ENCODE results near the gene DYRK2.
A peak's percentile ranks its signal among the peaks of the same experiment; 100 is the strongest.

The DYRK2 gene

DNA sequence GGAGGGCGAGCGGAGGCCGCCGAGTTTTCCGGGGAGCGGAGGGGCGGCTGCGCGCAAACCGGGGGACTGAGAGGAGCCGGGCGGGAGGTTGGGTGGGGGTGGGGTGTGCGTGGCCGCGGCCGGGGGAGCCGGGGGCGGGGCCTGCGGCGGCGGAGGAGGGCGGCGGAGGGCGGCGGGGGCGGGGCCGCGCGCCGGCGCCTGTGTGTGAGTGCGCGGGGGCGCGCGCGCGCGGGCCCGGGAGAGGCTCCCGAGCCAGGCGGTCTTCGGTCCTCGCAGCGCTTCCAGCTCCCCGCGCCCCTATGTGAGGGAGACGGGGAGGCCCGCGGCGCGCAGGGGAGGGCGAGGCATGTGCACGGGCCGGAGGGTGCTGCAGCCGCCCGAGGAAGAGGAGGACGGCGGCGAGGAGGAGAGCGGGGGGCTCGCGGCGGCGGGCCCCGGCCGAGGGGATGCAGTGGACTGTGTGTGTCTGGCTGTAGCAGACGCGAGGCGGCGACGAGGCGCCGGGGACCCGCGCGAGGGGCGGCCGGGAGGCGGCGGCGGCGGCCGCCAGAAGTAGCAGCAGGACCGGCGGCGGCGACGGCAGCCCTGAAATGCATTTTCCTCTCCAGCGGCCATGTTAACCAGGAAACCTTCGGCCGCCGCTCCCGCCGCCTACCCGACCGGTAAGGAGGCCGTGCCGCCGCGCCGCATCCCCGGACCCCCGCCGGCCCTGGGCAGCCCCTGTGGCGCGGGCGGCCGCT lies at the start of gene DYRK2:
Gene DYRK2, plus strand, starts transcription at position 225 of the 740 bp plus-strand sequence. Its CDS starts 389 bp downstream, at position 614.
- in situ Hi-C loops (cut with MboI; ENCODE audit: low sequenced_read_pairs): no loop called here
- Histone ChIP-seq H3K27me3 (ENCODE audit: low read depth) (no peaks in the 10 kb centered on the region), H3K4me3 (peak within 1 kb of the TSS; percentile 68), H3K4me1 (peaks cover 7% of the 10 kb centered on the region), H3K36me3 (replicated peaks) (peaks cover 4% of the 10 kb centered on the region), H3K9me3 (no peaks in the 10 kb centered on the region)
- peak; percentile 64 to 83 for DNase-seq (ENCODE audit: low spot score in 2 of 2)

DNA sequence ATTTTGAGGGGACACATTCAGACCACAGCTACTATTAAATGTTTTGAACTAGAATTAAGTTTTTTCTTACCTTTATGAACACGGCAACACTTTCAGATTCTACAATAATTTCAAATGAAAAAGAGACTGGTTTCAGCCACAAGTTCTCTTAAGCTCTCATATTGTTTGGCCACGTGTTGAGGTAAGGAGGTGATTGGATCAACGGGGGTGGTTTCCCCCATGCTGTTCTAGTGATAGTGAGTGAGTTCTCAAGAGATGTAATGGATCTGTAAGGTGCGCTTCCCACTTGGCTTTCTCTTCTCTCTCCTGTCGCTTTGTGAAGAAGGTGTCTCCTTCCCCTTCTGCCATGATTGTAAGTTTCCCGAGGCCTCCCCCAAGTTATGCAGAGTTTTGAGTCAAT lies 48.9 kb upstream of the DYRK2 start:
- H3K9me3 ChIP-seq: no peaks in the 10 kb centered on the region
- H3K4me3 ChIP-seq: no peak overlapping the region
- no peaks in the 10 kb centered on the region for H3K27me3 ChIP-seq (ENCODE audit: low read depth)
- H3K4me1 ChIP-seq: no peaks in the 10 kb centered on the region
- in situ Hi-C loops (cut with MboI; ENCODE audit: low sequenced_read_pairs): no loop called here
- H3K36me3 ChIP-seq (replicated peaks): no peaks in the 10 kb centered on the region
- no peak for DNase-seq (ENCODE audit: low spot score in 2 of 2)

DNA sequence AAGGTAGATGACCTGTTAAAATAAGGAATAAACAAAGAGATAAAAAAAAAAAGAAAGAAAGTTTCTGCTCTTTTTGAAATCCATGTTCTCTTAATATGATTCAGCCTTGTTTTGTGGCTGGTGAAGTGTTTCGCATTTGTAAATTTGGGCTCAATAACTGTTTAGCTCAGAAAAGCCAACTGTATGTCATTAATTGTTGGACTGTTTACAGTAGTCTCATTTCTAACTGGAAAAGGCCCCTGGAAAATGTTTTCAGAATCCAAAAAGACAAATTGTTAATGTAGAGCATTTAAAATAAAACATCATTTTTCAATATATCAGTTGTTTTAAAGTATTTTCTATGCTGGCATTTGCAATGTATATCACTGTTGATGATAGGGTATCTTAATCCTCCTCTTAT lies 47.4 kb upstream of the DYRK2 start:
- in situ Hi-C loops (cut with MboI; ENCODE audit: low sequenced_read_pairs): no loop called here

DNA sequence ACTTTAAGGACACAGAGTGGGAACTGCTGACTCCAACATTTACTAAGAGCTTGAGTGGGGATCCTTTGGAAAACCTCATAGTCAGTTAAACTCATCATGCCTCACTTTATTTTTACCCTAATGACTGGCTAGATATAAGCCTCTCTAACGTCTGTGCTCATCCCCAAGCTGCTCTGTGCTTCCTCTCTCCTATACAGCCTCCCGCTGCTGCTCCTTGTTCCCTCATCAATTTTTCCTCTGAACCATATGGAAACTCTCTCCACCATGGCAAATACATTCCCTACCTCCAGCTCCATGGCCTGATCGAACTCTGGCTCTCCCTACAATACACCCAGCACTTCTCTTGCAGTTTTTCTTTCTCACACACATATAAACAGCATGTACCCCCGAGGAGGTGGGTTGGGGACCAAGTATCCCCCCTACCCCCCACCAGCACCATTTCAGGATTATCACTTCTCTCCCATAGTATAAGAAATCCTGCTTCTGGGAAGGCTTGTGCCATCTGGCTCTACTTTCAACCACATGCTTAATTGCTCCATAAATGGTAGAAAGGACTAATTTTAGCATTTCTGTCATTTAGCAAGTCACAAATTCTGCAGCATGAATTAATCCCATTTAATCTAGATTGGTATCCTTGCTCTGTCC lies 39.2 kb upstream of the DYRK2 start:
- H3K27me3 ChIP-seq (ENCODE audit: low read depth): no peaks in the 10 kb centered on the region
- H3K9me3 ChIP-seq: no peaks in the 10 kb centered on the region
- no peak overlapping the region for H3K4me3 ChIP-seq
- no peaks in the 10 kb centered on the region for H3K36me3 ChIP-seq (replicated peaks)
- in situ Hi-C loops (cut with MboI; ENCODE audit: low sequenced_read_pairs): no loop called here
- no peak for DNase-seq (ENCODE audit: low spot score in 2 of 2)
- H3K4me1 ChIP-seq: no peaks in the 10 kb centered on the region

More for the DNA sequence above, 47.4 kb upstream of the DYRK2 start:
- no peaks in the 10 kb centered on the region for H3K9me3 ChIP-seq
- no peaks in the 10 kb centered on the region for H3K27me3 ChIP-seq (ENCODE audit: low read depth)
- no peak overlapping the region for H3K4me3 ChIP-seq
- H3K4me1 ChIP-seq: no peaks in the 10 kb centered on the region
- DNase-seq (ENCODE audit: low spot score in 2 of 2): no peak
- H3K36me3 ChIP-seq (replicated peaks): no peaks in the 10 kb centered on the region

DNA sequence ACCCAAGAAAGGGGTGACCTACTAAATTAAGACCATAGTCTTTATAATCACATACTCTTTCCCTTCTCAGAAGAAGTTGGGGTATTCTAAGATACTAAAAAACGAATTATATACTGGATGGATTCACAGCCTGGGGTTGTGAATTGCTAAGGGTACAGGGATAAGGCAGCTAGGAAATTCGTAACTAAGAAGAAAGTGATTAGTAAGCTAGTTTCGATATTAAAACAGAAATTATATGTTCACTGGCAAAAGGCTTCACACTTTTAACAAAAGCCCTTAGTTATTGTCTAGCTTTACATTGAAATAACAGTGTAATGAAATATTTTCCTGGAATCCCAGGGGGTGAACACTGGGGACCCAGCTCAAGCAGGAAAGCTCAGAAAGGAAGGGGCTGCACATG lies 35.5 kb upstream of the DYRK2 start:
- no peak for DNase-seq (ENCODE audit: low spot score in 2 of 2)
- in situ Hi-C loops (cut with MboI; ENCODE audit: low sequenced_read_pairs): no loop called here
- no peaks in the 10 kb centered on the region for H3K27me3 ChIP-seq (ENCODE audit: low read depth)
- H3K36me3 ChIP-seq (replicated peaks): no peaks in the 10 kb centered on the region
- no peaks in the 10 kb centered on the region for H3K4me1 ChIP-seq
- no peak overlapping the region for H3K4me3 ChIP-seq
- no peaks in the 10 kb centered on the region for H3K9me3 ChIP-seq

DNA sequence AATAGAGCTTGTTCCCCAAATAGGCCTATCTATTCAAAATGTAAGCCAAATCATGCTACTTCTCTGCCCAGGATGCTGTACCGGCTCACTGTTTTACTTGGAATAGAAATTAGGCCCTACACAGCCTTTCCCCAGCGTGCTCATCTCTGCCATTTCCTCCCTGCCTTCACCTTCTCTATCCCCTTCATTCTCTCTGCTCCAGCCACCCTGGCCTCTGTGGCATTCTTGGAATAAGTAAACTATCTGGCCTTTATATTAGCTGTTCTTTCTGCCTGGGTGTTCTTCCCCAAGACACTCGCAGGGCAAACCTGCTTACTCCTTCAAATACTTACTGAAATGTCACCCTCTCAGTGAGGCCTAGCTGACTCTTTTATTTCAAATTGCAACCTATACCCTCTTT lies 30.9 kb upstream of the DYRK2 start:
- Histone ChIP-seq H3K36me3 (replicated peaks) (no peaks in the 10 kb centered on the region), H3K4me1 (no peaks in the 10 kb centered on the region), H3K27me3 (ENCODE audit: low read depth) (no peaks in the 10 kb centered on the region), H3K9me3 (no peaks in the 10 kb centered on the region), H3K4me3 (no peak overlapping the region)
- in situ Hi-C loops (cut with MboI; ENCODE audit: low sequenced_read_pairs): no loop called here
- DNase-seq (ENCODE audit: low spot score in 2 of 2): no peak

DNA sequence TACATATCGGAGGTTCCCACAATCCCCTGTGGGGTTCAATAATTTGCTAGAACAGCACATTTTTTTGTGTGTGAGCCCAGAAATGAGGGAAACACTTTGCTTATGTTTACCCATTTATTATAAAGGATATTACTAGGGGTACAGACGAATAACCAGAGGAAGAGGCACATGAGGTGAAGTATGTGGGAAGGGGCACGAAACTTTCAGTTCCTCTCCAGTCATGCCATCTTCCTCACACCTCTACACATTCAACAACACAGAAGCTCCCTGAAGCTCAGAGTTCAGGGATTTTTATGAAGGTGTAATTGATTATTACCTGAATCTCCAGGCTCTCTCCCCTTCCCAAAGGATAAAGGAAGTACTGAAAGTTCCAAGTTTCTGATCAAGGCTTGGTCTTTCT lies 30.2 kb upstream of the DYRK2 start:
- H3K27me3 ChIP-seq (ENCODE audit: low read depth): no peaks in the 10 kb centered on the region
- in situ Hi-C loops (cut with MboI; ENCODE audit: low sequenced_read_pairs): no loop called here

DNA sequence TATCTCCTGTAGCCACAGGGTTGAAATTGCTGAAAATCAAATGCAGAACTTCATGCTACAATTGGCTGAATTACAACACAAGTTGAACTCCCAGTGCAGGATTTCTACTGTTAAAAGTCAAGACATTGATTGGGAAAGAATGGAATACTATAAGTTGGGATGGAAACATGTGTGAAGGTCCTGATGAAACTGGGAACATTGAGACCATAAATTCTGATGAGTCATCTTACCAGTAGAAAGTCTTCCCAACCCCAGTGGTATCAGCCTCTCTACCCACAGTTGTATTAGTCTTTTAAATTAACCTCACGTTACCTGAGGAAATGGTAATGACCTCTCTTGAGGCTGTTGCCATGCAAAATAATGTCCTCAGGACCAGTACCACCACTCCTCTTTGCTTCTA lies 27.4 kb upstream of the DYRK2 start:
- in situ Hi-C loops (cut with MboI; ENCODE audit: low sequenced_read_pairs): no loop called here
- H3K4me3 ChIP-seq: no peak overlapping the region
- no peaks in the 10 kb centered on the region for H3K27me3 ChIP-seq (ENCODE audit: low read depth)
- no peaks in the 10 kb centered on the region for H3K4me1 ChIP-seq
- H3K36me3 ChIP-seq (replicated peaks): no peaks in the 10 kb centered on the region
- no peak for DNase-seq (ENCODE audit: low spot score in 2 of 2)
- no peaks in the 10 kb centered on the region for H3K9me3 ChIP-seq

More for the DNA sequence above, 30.2 kb upstream of the DYRK2 start:
- Histone ChIP-seq H3K4me1 (no peaks in the 10 kb centered on the region), H3K4me3 (no peak overlapping the region), H3K36me3 (replicated peaks) (no peaks in the 10 kb centered on the region), H3K9me3 (no peaks in the 10 kb centered on the region)
- DNase-seq (ENCODE audit: low spot score in 2 of 2): no peak

DNA sequence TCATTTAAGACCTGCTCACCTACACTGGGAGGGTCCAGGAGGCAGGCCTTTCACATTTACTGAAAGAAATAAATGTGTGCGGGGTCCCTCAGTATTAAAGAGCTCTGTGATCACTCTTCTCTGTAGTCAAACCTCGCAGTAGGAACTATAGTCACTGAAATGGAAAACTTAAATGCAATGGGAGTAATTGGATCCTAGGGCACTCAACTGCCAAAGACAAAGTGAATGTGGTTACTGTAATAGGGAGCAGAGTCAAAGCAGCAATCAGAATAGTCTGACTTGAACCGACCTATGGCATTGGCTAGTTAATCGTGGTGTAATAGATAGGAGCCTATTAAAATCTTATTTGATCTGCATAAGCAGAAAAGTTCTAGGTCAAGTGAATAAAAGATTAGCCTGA lies 26.6 kb upstream of the DYRK2 start:
- no peaks in the 10 kb centered on the region for H3K27me3 ChIP-seq (ENCODE audit: low read depth)
- no peak overlapping the region for H3K4me3 ChIP-seq
- in situ Hi-C loops (cut with MboI; ENCODE audit: low sequenced_read_pairs): no loop called here
- H3K9me3 ChIP-seq: no peaks in the 10 kb centered on the region
- no peak for DNase-seq (ENCODE audit: low spot score in 2 of 2)
- no peaks in the 10 kb centered on the region for H3K4me1 ChIP-seq
- H3K36me3 ChIP-seq (replicated peaks): no peaks in the 10 kb centered on the region

DNA sequence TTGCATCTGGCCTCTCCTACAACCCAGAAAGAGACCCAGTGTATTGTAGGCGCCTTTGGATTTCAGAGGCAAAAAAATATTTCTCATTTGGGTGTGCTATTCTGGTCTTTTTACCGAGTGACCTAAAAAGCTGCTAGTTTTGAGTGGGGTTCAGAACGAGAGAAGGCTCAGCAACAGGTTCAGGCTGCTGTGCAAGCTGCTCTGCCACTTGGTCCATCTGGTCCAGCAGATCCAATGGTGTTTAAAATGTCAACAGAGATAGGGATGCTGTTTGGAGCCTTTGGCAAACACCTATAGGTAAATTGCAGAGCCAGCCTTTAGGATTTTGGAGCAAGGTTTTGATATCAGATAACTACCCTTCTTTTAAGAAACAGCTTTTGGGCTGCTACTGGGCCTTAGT lies 25.3 kb upstream of the DYRK2 start:
- no peak for DNase-seq (ENCODE audit: low spot score in 2 of 2)
- in situ Hi-C loops (cut with MboI; ENCODE audit: low sequenced_read_pairs): no loop called here
- Histone ChIP-seq H3K4me3 (no peak overlapping the region), H3K36me3 (replicated peaks) (no peaks in the 10 kb centered on the region), H3K9me3 (no peaks in the 10 kb centered on the region), H3K4me1 (no peaks in the 10 kb centered on the region), H3K27me3 (ENCODE audit: low read depth) (no peaks in the 10 kb centered on the region)

DNA sequence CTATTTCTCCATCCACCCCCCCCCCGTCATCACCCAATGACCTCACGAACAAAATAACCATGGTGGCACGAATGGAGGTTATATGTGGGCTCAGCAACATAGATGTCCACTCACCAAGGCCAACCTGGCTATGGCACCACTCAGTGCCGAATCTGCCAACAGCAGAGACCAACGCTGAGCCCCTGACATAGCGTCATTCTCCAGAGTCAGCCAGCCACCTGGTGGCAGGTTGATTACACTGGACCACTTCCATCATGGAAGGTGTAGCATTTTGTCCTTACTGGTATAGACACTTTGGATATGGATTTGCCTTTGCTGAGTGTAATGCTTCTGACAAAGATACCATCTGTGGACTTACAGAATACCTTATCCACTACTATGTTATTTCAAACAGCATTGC lies 24.2 kb upstream of the DYRK2 start:
- Histone ChIP-seq H3K27me3 (ENCODE audit: low read depth) (no peaks in the 10 kb centered on the region), H3K4me3 (no peak overlapping the region), H3K9me3 (no peaks in the 10 kb centered on the region), H3K4me1 (no peaks in the 10 kb centered on the region), H3K36me3 (replicated peaks) (no peaks in the 10 kb centered on the region)
- DNase-seq (ENCODE audit: low spot score in 2 of 2): no peak
- in situ Hi-C loops (cut with MboI; ENCODE audit: low sequenced_read_pairs): no loop called here

DNA sequence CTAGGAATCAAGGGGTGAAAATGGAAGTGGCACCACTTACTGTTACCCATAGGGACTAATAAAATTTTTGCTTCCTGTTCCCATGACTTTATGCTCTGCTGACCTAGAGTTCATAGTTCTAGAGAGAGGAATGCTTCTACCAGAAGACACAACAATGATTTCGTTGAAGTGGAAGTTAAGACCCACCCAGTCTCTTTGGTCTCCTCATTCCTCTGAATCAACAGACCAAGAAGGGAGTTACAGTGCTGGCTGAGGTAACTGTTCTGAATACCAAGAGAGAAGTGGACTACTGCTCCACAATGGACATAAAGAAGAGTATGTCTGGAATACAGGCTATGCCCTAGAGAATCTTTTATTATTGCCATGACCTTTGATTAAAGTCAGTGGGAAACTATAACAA lies 23.5 kb upstream of the DYRK2 start:
- Histone ChIP-seq H3K9me3 (no peaks in the 10 kb centered on the region), H3K4me1 (no peaks in the 10 kb centered on the region), H3K27me3 (ENCODE audit: low read depth) (no peaks in the 10 kb centered on the region), H3K4me3 (no peak overlapping the region), H3K36me3 (replicated peaks) (no peaks in the 10 kb centered on the region)
- DNase-seq (ENCODE audit: low spot score in 2 of 2): no peak
- in situ Hi-C loops (cut with MboI; ENCODE audit: low sequenced_read_pairs): no loop called here

DNA sequence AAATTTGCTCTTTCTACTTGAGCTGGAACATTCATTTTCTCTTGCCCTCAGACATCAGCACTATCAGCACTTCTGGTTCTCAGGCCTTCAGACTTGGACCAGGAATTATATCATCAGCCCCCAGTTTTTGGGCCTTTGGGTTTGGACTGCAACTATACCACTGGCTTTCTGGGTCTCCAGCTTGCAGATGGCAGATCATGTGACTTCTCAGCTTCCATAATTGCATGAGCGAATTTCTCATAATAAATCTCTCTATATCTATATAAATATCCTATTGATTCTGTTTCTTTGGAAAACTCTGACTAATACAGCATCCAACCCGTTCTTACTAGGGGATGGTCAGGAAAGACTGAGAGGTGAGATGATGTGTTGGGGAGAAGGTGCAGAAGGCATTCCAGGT lies 22.4 kb upstream of the DYRK2 start:
- Histone ChIP-seq H3K4me1 (no peaks in the 10 kb centered on the region), H3K9me3 (no peaks in the 10 kb centered on the region), H3K36me3 (replicated peaks) (no peaks in the 10 kb centered on the region), H3K4me3 (no peak overlapping the region), H3K27me3 (ENCODE audit: low read depth) (no peaks in the 10 kb centered on the region)
- DNase-seq (ENCODE audit: low spot score in 2 of 2): no peak
- in situ Hi-C loops (cut with MboI; ENCODE audit: low sequenced_read_pairs): no loop called here

DNA sequence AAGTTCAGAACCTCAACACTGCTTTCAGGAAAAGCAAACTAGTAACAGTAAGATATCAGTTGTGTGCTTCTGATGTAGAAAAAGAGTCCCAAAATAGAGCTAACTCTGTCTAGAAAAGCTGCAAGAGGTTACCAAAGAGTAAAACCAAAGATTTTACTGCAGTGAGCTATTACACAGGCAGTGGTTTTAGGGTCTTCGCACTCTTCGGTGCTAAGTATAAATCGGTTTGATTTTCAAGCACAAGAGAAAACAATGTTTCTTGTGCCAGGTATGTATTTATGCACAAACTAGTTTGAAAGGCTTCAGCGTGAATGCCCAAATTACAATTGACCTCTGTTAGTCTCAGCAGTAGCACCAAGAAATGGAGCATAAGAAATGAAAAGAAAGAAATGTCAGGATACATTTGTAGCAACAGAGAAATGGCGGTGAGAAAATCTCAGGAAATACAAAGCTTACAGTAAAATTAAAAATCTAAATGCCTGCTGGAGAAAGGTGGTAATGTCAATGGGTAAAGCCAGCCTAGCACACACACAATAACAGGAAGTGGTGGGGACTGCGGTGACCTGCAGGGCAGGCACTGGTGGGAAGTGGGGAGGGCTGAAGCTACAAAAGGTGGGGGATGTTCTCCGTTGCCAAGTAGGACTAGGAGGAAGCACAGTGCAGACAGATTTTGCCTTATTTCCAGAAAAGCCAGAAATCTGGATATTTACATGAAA lies 18.0 kb upstream of the DYRK2 start:
- Histone ChIP-seq H3K27me3 (ENCODE audit: low read depth) (peaks cover 7% of the 10 kb centered on the region; the same call in 1 of the 2 replicates), H3K4me1 (no peaks in the 10 kb centered on the region), H3K4me3 (no peak overlapping the region), H3K36me3 (replicated peaks) (no peaks in the 10 kb centered on the region), H3K9me3 (no peaks in the 10 kb centered on the region)
- in situ Hi-C loops (cut with MboI; ENCODE audit: low sequenced_read_pairs): no loop called here
- DNase-seq (ENCODE audit: low spot score in 2 of 2): peak in 1 of 2 experiments; percentile 9

All from HAP-1 (cell line).